K562 (cell line): Measurements from ENCODE around the gene RGS7. TPM values are rescaled to one million over a fixed set of nuclear protein-coding genes. Genes with fewer than 3 reads are reported as not detected.
A peak's percentile ranks its signal among the peaks of the same experiment; 100 is the strongest.
"Not testable (repeated sequence)": the region's sequence is repeated elsewhere in the genome, so short reads cannot be mapped to it uniquely, and the experiment has no call there.

Experiments used
- ATAC-seq: fragments of 200-7000 bp; cut with Tn5 transposase; 3 replicates; pipeline ENCODE4 v1.9.1; 2020; ENCODE audit warnings: moderate library complexity
- BruUV-seq: library from RNA; stranded (reverse); fragments of 400-500 nt; replicated peaks from 2 replicates; lab custom pipeline; 2021; lab: Mats Ljungman, UMichigan
- CTCF ChIA-PET: fragments of 300-600 bp; formaldehyde crosslinking; extraction: SDS; loops from one replicate; lab custom pipeline; 2021; ENCODE audit warnings: low intra/inter-chr PET ratio; lab: Yijun Ruan, JAX
- POLR2A ChIA-PET: fragments of 300-600, 350-650 bp; sonication (Branson Sonifier 250); formaldehyde crosslinking; extraction: SDS; loops from one replicate; lab custom pipeline; 2021; ENCODE audit warnings: antibody characterized with exemption, inconsistent platforms; lab: Yijun Ruan, JAX
- DNase-seq, 4 experiments: peaks; one replicate each; pipeline versions ENCODE4 v3.0.0 to v3.0.0-alpha.2; 2011 to 2018; ENCODE audit warnings: low spot score in 3 of 4, mixed read lengths in 3 of 4; ENCODE audit errors: extremely low read depth in 1 of 4
- FAIRE-seq: peaks from 2 replicates; lab custom pipeline; 2011; peaks lifted over from hg19 to GRCh38; lab: Jason Lieb, UNC
- H2AFZ ChIP-seq: 2 replicates; pipeline ENCODE4 v1.6.0; 2011; ENCODE audit warnings: low read depth, low read length, control low read depth, inconsistent platforms
- H3K27ac ChIP-seq: fragments of 200-600 bp; 3 replicates; pipeline ENCODE4 v1.8.0; 2011; ENCODE audit warnings: low read depth, mild to moderate bottlenecking, control low read depth, inconsistent platforms, low read length, moderate library complexity, mixed read lengths; ENCODE audit errors: extremely low read depth
- H3K27me3 ChIP-seq, 2 experiments: fragments of 300-600 bp in 1 of 2; 2 replicates in 1 of 2; 3 replicates in 1 of 2; pipeline versions ENCODE4 v1.6.0 to v1.8.0; 2011; ENCODE audit warnings: inconsistent platforms in 2 of 2, low read length in 2 of 2, mild to moderate bottlenecking in 1 of 2, mixed read lengths in 1 of 2, moderate library complexity in 1 of 2; ENCODE audit not compliant: control insufficient read depth in 2 of 2, insufficient read depth in 2 of 2
- H3K36me3 ChIP-seq: fragments of 300-600 bp; 3 replicates; pipeline ENCODE4 v1.8.0; 2011; ENCODE audit warnings: mild to moderate bottlenecking, low read length, inconsistent platforms; ENCODE audit not compliant: control insufficient read depth, insufficient read depth
- H3K4me1 ChIP-seq, 2 experiments: fragments of 200-600 bp in 1 of 2; replicated peaks in 1 of 2; 2 replicates in 1 of 2; 3 replicates in 1 of 2; pipeline versions ENCODE4 v1.5.1 to v1.8.0; 2011; ENCODE audit warnings: inconsistent platforms in 2 of 2, low read length in 2 of 2, mild to moderate bottlenecking in 1 of 2, mixed read lengths in 1 of 2, moderate library complexity in 1 of 2; ENCODE audit not compliant: control insufficient read depth in 2 of 2, insufficient read depth in 2 of 2
- H3K4me2 ChIP-seq: 2 replicates; pipeline ENCODE4 v1.6.1; 2011; ENCODE audit warnings: low read length, control low read depth, inconsistent platforms, mixed read lengths; ENCODE audit not compliant: insufficient read depth
- H3K4me3 ChIP-seq: fragments of 200-600 bp; sonication (generic), shearing (Covaris generic); 2 replicates; pipeline ENCODE4 v1.5.1; 2016; ENCODE audit warnings: control low read depth, inconsistent platforms
- H3K79me2 ChIP-seq: fragments of 200-600 bp; 3 replicates; pipeline ENCODE4 v1.8.0; 2011; ENCODE audit warnings: low read length, inconsistent platforms; ENCODE audit not compliant: control insufficient read depth, insufficient read depth
- H3K9ac ChIP-seq, 2 experiments: 2 replicates each; pipeline versions ENCODE4 v1.6.0 to v1.6.1; 2011; ENCODE audit warnings: low read depth in 2 of 2, low read length in 2 of 2, control low read depth in 1 of 2, inconsistent platforms in 1 of 2, mild to moderate bottlenecking in 1 of 2, mixed read lengths in 1 of 2; ENCODE audit not compliant: insufficient read depth in 1 of 2
- H3K9me1 ChIP-seq: one replicate; pipeline ENCODE4 v1.6.0; 2011; ENCODE audit warnings: inconsistent platforms, mild to moderate bottlenecking, low read length, moderate library complexity; ENCODE audit not compliant: control insufficient read depth, insufficient read depth
- H3K9me3 ChIP-seq: replicated peaks from 2 replicates; pipeline ENCODE4 v1.5.1; 2011; ENCODE audit warnings: low read depth, low read length, inconsistent platforms; ENCODE audit not compliant: control insufficient read depth, insufficient read depth
- H4K20me1 ChIP-seq: replicated peaks from 2 replicates; pipeline ENCODE4 v1.6.1; 2011; ENCODE audit warnings: low read length, inconsistent platforms, mixed read lengths; ENCODE audit not compliant: control insufficient read depth, insufficient read depth
- WGBS: fragments of 100-300 bp; shearing (Covaris generic); methylation state at CpG from one replicate; pipeline ENCODE4 v1.1.6; 2016; ENCODE audit warnings: low coverage, mixed read lengths; ENCODE audit not compliant: insufficient coverage; ENCODE audit errors: missing lambda C conversion rate; 5-methylcytosine and 5-hydroxymethylcytosine counted together
- in situ Hi-C: fragments of 300-500 bp; cut with MboI; formaldehyde crosslinking; loops from 4 replicates; pipeline ENCODE4 v1.15.0; 2018; ENCODE audit warnings: inconsistent platforms, mixed read lengths
- intact Hi-C: fragments of 100-400 bp; cut with micrococcal nuclease; formaldehyde crosslinking; loops from 2 replicates; pipeline ENCODE4 v1.14.2; 2022
- polyA plus RNA-seq, 8 experiments: library from polyadenylated mRNA; depleted of rRNA in 4 of 8; stranded (reverse) in 5 of 8; unstranded in 3 of 8; fragments of >200 nt; fragmentation: Nextera tagmentation in 2 of 8; fragmentation: Illumina TruSeq in 1 of 8; extraction: Ambion mirVana in 2 of 8; extraction: Trizol in 1 of 8; gene quantifications; 2 replicates each; pipeline versions ENCODE4 v1.2.1 to v1.2.3, GENCODE V29; 2011 to 2014; ENCODE audit warnings: inconsistent platforms in 1 of 8, missing spikeins in 1 of 8
- total RNA-seq, 7 experiments: library from RNA; depleted of rRNA in 6 of 7; stranded (reverse); fragments of >200 nt in 6 of 7; fragmentation: Illumina TruSeq in 2 of 7; extraction: Trizol in 2 of 7; gene quantifications; 2 replicates each; pipeline versions ENCODE4 v1.2.1 to v1.2.3, GENCODE V29; 2011 to 2021; ENCODE audit warnings: low replicate concordance in 1 of 7

Gene RGS7
- total and polyA plus RNA-seq, 9 of the 15 experiments (the other 6 are each of a cell fraction or from before 2014, with no cell fraction given) = not detected

GRCh38 chr1:240762471-240762987, 594.5 kb downstream of the RGS7 start:
- H3K4me2 ChIP-seq, H2AFZ ChIP-seq, H4K20me1 ChIP-seq, CTCF ChIA-PET, H3K4me1 ChIP-seq, BruUV-seq, in situ Hi-C loops, H3K36me3 ChIP-seq, H3K27ac ChIP-seq, H3K27me3 ChIP-seq, intact Hi-C loops, ATAC-seq, FAIRE-seq, H3K9me3 ChIP-seq, DNase-seq, H3K4me3 ChIP-seq, H3K79me2 ChIP-seq, H3K9ac ChIP-seq, H3K9me1 ChIP-seq: not testable (repeated sequence)
- POLR2A ChIA-PET = interaction anchor here (0.6 kb wide), 1 partner anchor 697 kb away, joined by 3 read pairs; no protein-coding TSS in a partner anchor
- 2% methylated on average over 27 of the region's 42 CpGs for WGBS

- in situ Hi-C loops, H3K9me3 ChIP-seq, H2AFZ ChIP-seq, H3K9me1 ChIP-seq, H3K4me3 ChIP-seq, H4K20me1 ChIP-seq, H3K27me3 ChIP-seq, BruUV-seq, H3K4me2 ChIP-seq, ATAC-seq, H3K9ac ChIP-seq, H3K27ac ChIP-seq, CTCF ChIA-PET, H3K4me1 ChIP-seq, H3K79me2 ChIP-seq, H3K36me3 ChIP-seq, intact Hi-C loops, DNase-seq: not testable (repeated sequence)
- FAIRE-seq = peak; percentile 6
- WGBS = 0% methylated on average over 6 of the region's 6 CpGs
- POLR2A ChIA-PET = interaction anchor here (0.7 kb wide), 1 partner anchor 1316 kb away, joined by 3 read pairs; no protein-coding TSS in a partner anchor
Measured at GRCh38 chr1:240758777-240759176, 598.2 kb downstream of the RGS7 start.
